Measurements from ENCODE around the gene TCERG1L. TPM values are rescaled to one million over a fixed set of nuclear protein-coding genes. Genes with fewer than 3 reads are reported as not detected.

Gene TCERG1L
- total RNA-seq, 4 donors from 2014 or later: not detected

- H3K36me3 ChIP-seq: no peaks in the 10 kb centered on the region
- DNase-seq: no peak
- no peak for TF ChIP-seq CTCF (IDR thresholded peaks at IDR 0.05)
- H3K27me3 ChIP-seq: no peaks in the 10 kb centered on the region
- no peak overlapping the region for H3K4me3 ChIP-seq
- no peaks in the 10 kb centered on the region for H3K4me1 ChIP-seq
- H3K9me3 ChIP-seq: no peaks in the 10 kb centered on the region
- no peak overlapping the region for H3K27ac ChIP-seq
Measured at GRCh38 chr10:131318814-131319213, 7.3 kb upstream of the TCERG1L start.

DNA sequence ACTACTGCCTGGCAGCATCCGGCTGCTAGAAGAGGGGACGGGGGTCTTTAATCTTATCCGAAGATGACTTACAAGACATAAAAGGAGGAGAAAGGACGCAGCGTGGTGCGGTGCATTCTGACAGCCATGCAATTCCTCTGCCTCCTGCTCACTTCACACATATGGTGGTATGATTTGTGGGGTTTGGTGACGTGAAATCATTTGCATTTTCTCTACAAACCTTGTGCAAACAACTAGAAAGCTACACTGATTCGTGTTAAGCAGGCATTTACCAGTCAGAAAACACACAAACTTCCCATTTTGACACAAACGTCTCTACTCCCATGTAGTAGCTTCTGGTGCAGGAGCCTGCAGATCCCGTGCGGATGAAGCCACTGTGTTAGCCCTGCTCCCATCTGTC is 6.8 kb upstream of the TCERG1L start:
- Histone ChIP-seq H3K4me3 (no peak overlapping the region), H3K36me3 (no peaks in the 10 kb centered on the region), H3K4me1 (no peaks in the 10 kb centered on the region), H3K9me3 (no peaks in the 10 kb centered on the region), H3K27me3 (no peaks in the 10 kb centered on the region), H3K27ac (no peak overlapping the region)
- no peak for DNase-seq
- TF ChIP-seq CTCF (IDR thresholded peaks at IDR 0.05) (no peak), POLR2A (IDR thresholded peaks at IDR 0.05) (no peak)

DNA sequence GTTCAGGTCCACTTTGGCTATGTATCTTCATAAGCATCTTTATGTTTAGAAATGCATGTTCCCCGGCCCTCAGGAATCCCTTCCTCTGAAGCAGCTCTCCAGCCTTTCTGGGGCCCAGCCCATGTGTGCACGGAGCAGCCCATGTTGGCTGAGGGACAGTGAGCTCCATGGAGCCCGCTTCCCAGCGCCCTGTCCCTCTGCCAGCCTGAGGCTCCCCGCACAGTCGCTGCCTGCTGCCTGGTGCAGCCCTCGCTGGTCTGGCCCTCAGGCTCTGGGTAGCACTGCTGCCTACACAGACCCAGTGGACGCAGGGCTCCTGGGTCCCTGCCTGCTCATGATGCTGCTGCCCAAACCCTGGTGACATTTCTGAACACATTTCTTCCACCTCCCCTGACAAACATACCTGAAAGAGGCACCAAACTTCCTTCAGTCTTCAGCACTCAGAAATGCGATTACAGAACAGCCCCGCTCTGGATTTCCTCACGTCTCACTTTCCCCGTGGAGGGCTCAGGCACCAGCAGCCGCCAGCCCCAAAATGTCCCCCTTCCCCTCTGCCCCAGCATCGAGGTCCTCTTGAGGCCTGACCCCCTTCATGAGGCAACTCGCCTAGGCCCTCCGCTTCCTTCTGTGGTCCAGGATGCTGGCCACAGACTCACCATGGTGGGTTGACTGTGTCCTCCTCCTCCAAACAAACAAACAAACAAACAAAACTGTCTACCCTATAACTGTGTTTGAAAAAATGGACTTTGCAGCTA is 5.0 kb upstream of the TCERG1L start:
- Histone ChIP-seq H3K9me3 (no peaks in the 10 kb centered on the region), H3K4me1 (no peaks in the 10 kb centered on the region), H3K27ac (no peak overlapping the region), H3K36me3 (no peaks in the 10 kb centered on the region), H3K4me3 (no peak overlapping the region), H3K27me3 (no peaks in the 10 kb centered on the region)
- TF ChIP-seq CTCF (IDR thresholded peaks at IDR 0.05) (no peak), POLR2A (IDR thresholded peaks at IDR 0.05) (no peak)
- no peak for DNase-seq

DNA sequence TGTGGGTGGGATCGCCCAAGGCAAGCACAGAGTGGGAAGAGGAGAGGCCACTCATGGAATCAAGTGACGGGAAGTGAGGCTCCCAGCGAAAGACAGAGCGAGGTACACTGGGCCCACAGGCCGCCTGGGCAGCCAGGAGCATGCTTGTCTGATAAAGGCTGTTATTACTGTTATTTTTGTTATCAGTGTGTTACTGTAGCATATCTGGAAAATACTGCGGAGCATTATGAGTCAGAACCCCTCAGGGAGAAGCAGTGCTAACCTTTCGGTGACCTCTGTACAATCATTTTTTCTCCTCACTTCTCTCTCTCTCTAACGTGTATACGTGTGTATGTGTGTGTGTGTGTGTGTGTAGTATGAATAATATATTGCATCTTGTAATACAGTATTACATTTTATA is 3.8 kb upstream of the TCERG1L start:
- H3K9me3 ChIP-seq: no peaks in the 10 kb centered on the region
- TF ChIP-seq CTCF (IDR thresholded peaks at IDR 0.05) (no peak), POLR2A (IDR thresholded peaks at IDR 0.05) (no peak)
- H3K4me1 ChIP-seq: peaks cover 0 to 5% (median 2%) of the 10 kb centered on the region in 4 donors
- no peak overlapping the region for H3K4me3 ChIP-seq
- peaks cover 0 to 5% of the 10 kb centered on the region in 2 donors for H3K27me3 ChIP-seq
- H3K27ac ChIP-seq: no peak overlapping the region
- H3K36me3 ChIP-seq: no peaks in the 10 kb centered on the region
- DNase-seq: no peak

DNA sequence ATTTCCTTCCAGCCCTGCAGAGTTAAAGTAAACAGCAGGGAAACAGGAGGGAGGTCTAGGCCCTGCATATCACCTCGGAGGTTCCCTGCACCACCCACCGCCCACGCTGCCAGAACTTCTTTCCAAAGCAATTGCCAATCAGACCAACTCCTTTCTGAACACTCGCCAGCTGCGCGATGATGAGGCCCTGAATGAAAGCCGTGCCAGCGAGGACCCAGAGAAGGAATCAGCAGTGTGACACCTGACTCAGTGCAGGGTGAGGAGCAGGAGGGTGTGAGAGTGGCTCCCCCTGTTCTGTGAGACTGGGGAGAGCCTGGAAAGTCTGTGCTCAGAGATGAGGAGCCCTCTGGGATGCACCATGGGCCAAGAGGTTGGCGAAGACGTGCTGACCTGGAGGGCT is 3.3 kb upstream of the TCERG1L start:
- no peak for TF ChIP-seq POLR2A (IDR thresholded peaks at IDR 0.05)
- no peak for TF ChIP-seq CTCF (IDR thresholded peaks at IDR 0.05)
- peaks cover 0 to 5% of the 10 kb centered on the region in 2 donors for H3K27me3 ChIP-seq

More for the DNA sequence above, 3.3 kb upstream of the TCERG1L start:
- Histone ChIP-seq H3K27ac (no peak overlapping the region), H3K9me3 (no peaks in the 10 kb centered on the region), H3K4me3 (no peak overlapping the region), H3K36me3 (no peaks in the 10 kb centered on the region), H3K4me1 (peaks cover 0 to 5% (median 2%) of the 10 kb centered on the region in 4 donors)
- no peak for DNase-seq

Data from Peyer's patch (tissue), 4 donors.